Thyroid gland (tissue), 4 donors: Measurements from ENCODE around the gene PACS1. TPM values are rescaled to one million over a fixed set of nuclear protein-coding genes. Genes with fewer than 3 reads are reported as not detected.
A peak's percentile ranks its signal among the peaks of the same experiment; 100 is the strongest.

ENCODE experiments used
- DNase-seq, 2 donors: peaks; one replicate each; pipeline ENCODE4 v3.0.0-alpha.2; 2019
- H3K27ac ChIP-seq, 3 donors: fragments of 200-600 bp; sonication (generic); 1 replicate in 2 of 3; 2 replicates in 1 of 3; pipeline ENCODE4 v1.5.1; 2016 to 2019; ENCODE audit warnings: mild to moderate bottlenecking in 1 of 3, moderate library complexity in 1 of 3
- H3K27me3 ChIP-seq: fragments of 200-600 bp; sonication (generic); one replicate; pipeline ENCODE4 v1.5.1; 2019
- H3K36me3 ChIP-seq, 2 donors: fragments of 200-600 bp; sonication (generic); one replicate each; pipeline ENCODE4 v1.5.1; 2016 to 2019
- H3K4me1 ChIP-seq, 2 donors: fragments of 200-600 bp; sonication (generic); one replicate each; pipeline ENCODE4 v1.5.1; 2017 to 2019
- H3K4me3 ChIP-seq, 3 donors: fragments of 200-600 bp; sonication (generic); replicated peaks in 1 of 3; 1 replicate in 2 of 3; 2 replicates in 1 of 3; pipeline ENCODE4 v1.5.1; 2016; ENCODE audit warnings: mild to moderate bottlenecking in 1 of 3
- H3K9me3 ChIP-seq: fragments of 200-600 bp; sonication (generic); one replicate; pipeline ENCODE4 v1.5.1; 2017
- CTCF ChIP-seq, 6 experiments: fragments of 200-600 bp in 3 of 6; fragments of 450-650 bp in 3 of 6; sonication (generic) in 3 of 6; IDR thresholded peaks; one replicate each; pipeline ENCODE4 v1.5.1; 2016 to 2019; ENCODE audit warnings: antibody characterized with exemption in 6 of 6, mild to moderate bottlenecking in 2 of 6, inconsistent platforms in 1 of 6, moderate library complexity in 1 of 6
- POLR2A ChIP-seq, 2 donors: fragments of 450-650 bp; IDR thresholded peaks; one replicate each; pipeline ENCODE4 v1.6.1; 2017; ENCODE audit warnings: antibody characterized with exemption in 2 of 2, mild to moderate bottlenecking in 2 of 2, moderate library complexity in 1 of 2
- WGBS, 2 donors: methylation state at CpG; one replicate each; pipeline ENCODE4 v1.1.5; 2017; 5-methylcytosine and 5-hydroxymethylcytosine counted together
- intact Hi-C: fragments of 100-400 bp; cut with DNase I; formaldehyde crosslinking; loops from one replicate; pipeline ENCODE4 v1.15.1; 2023
- total RNA-seq, 4 donors: library from RNA; depleted of rRNA; stranded (reverse); fragments of >200 nt; gene quantifications; one replicate each; pipeline ENCODE4 v1.2.3, GENCODE V29; 2016

Gene PACS1
- total RNA-seq, 4 donors from 2014 or later = 39.6 to 67.7 (median 59.7) TPM

GRCh38 chr11:66115638-66116301 is 45.7 kb downstream of the PACS1 start:
- TF ChIP-seq POLR2A (IDR thresholded peaks at IDR 0.05) (peak in 1 of 2 donors; percentile 11), CTCF (IDR thresholded peaks at IDR 0.05) (no peak)
- no peaks in the 10 kb centered on the region for H3K27me3 ChIP-seq
- peak overlapping the region; percentile 29 to 91 (median 79) for H3K27ac ChIP-seq
- peaks cover 61 to 79% of the 10 kb centered on the region in 2 donors for H3K4me1 ChIP-seq
- DNase-seq = no peak
- no peaks in the 10 kb centered on the region for H3K36me3 ChIP-seq
- 28 to 34% methylated on average over 8 of the region's 8 CpGs for WGBS, 2 donors
- H3K4me3 ChIP-seq = no peak overlapping the region
- no peaks in the 10 kb centered on the region for H3K9me3 ChIP-seq
- intact Hi-C loops = no loop called here

GRCh38 chr11:66116576-66117361 is 46.7 kb downstream of the PACS1 start:
- intact Hi-C loops = no loop called here
- H3K27ac ChIP-seq = peak overlapping the region; percentile 29 to 91 (median 79)
- peak; percentile 60 to 62 for DNase-seq
- TF ChIP-seq CTCF (IDR thresholded peaks at IDR 0.05) (no peak), POLR2A (IDR thresholded peaks at IDR 0.05) (peak in 1 of 2 donors; percentile 22)
- no peaks in the 10 kb centered on the region for H3K27me3 ChIP-seq
- H3K4me1 ChIP-seq = peaks cover 62 to 80% of the 10 kb centered on the region in 2 donors
- WGBS, 2 donors = 44 to 61% methylated on average over 7 of the region's 7 CpGs
- H3K4me3 ChIP-seq = no peak overlapping the region
- H3K36me3 ChIP-seq = no peaks in the 10 kb centered on the region
- no peaks in the 10 kb centered on the region for H3K9me3 ChIP-seq

- H3K4me1 ChIP-seq = peaks cover 57 to 72% of the 10 kb centered on the region in 2 donors
- DNase-seq = no peak
- H3K36me3 ChIP-seq = no peaks in the 10 kb centered on the region
- no peaks in the 10 kb centered on the region for H3K9me3 ChIP-seq
- intact Hi-C loops = no loop called here
- H3K27ac ChIP-seq = peak overlapping the region; percentile 61 to 82 (median 65)
- H3K27me3 ChIP-seq = no peaks in the 10 kb centered on the region
- 81 to 91% methylated on average over 3 of the region's 3 CpGs for WGBS, 2 donors
- H3K4me3 ChIP-seq = no peak overlapping the region
- TF ChIP-seq CTCF (IDR thresholded peaks at IDR 0.05) (no peak), POLR2A (IDR thresholded peaks at IDR 0.05) (no peak)
Measured at GRCh38 chr11:66118847-66119246, 48.8 kb downstream of the PACS1 start.

- WGBS, 2 donors = 51 to 53% methylated on average over 5 of the region's 5 CpGs
- no peaks in the 10 kb centered on the region for H3K9me3 ChIP-seq
- TF ChIP-seq POLR2A (IDR thresholded peaks at IDR 0.05) = no peak
- TF ChIP-seq CTCF (IDR thresholded peaks at IDR 0.05) = no peak
- intact Hi-C loops = no loop called here
- H3K36me3 ChIP-seq = no peaks in the 10 kb centered on the region
- H3K4me1 ChIP-seq = peaks cover 59 to 71% of the 10 kb centered on the region in 2 donors
- H3K27ac ChIP-seq = peak overlapping the region; percentile 61 to 82 (median 65)
- no peak overlapping the region for H3K4me3 ChIP-seq
- H3K27me3 ChIP-seq = no peaks in the 10 kb centered on the region
- no peak for DNase-seq
Measured at GRCh38 chr11:66119348-66120133, 49.5 kb downstream of the PACS1 start.
